ENCODE measurements around the gene NRXN3. TPM values are rescaled to one million over a fixed set of nuclear protein-coding genes. Genes with fewer than 3 reads are reported as not detected.
A peak's percentile ranks its signal among the peaks of the same experiment; 100 is the strongest.

NRXN3 gene
- total RNA-seq, 1 donor from 2014 or later, result 11.4 TPM

- Mint-ChIP-seq H3K36me3 (no peaks in the 10 kb centered on the region), H3K9me3 (no peaks in the 10 kb centered on the region), H3K27ac (no peak overlapping the region), H3K27me3 (ENCODE audit: low read depth) (peaks cover 50% of the 10 kb centered on the region), H3K4me3 (no peak overlapping the region), H3K4me1 (no peaks in the 10 kb centered on the region)
- DNase-seq (ENCODE audit: low spot score in 2 of 2, unreplicated experiment in 2 of 2), result no peak
- TF ChIP-seq CTCF (IDR thresholded peaks at IDR 0.05; ENCODE audit: unreplicated experiment), result no peak
These were observed 780.5 kb downstream of the NRXN3 start for GRCh38 chr14:78950649-78951048.

GRCh38 chr14:78951602-78952001 is 781.4 kb downstream of the NRXN3 start:
- no peak for TF ChIP-seq CTCF (IDR thresholded peaks at IDR 0.05; ENCODE audit: unreplicated experiment)
- Mint-ChIP-seq H3K27ac (no peak overlapping the region), H3K36me3 (no peaks in the 10 kb centered on the region), H3K4me3 (no peak overlapping the region), H3K27me3 (ENCODE audit: low read depth) (peaks cover 51% of the 10 kb centered on the region), H3K4me1 (no peaks in the 10 kb centered on the region), H3K9me3 (no peaks in the 10 kb centered on the region)
- no peak for DNase-seq (ENCODE audit: low spot score in 2 of 2, unreplicated experiment in 2 of 2)

GRCh38 chr14:78959674-78960264 is 789.6 kb downstream of the NRXN3 start:
- peaks cover 6% of the 10 kb centered on the region for H3K4me1 Mint-ChIP-seq
- no peak overlapping the region for H3K27ac Mint-ChIP-seq
- peaks cover 24% of the 10 kb centered on the region for H3K27me3 Mint-ChIP-seq (ENCODE audit: low read depth)
- DNase-seq (ENCODE audit: low spot score in 2 of 2, unreplicated experiment in 2 of 2), result peak; percentile 48 to 77
- peak; percentile 88 for TF ChIP-seq CTCF (IDR thresholded peaks at IDR 0.05; ENCODE audit: unreplicated experiment)
- no peaks in the 10 kb centered on the region for H3K9me3 Mint-ChIP-seq
- H3K36me3 Mint-ChIP-seq, result no peaks in the 10 kb centered on the region
- H3K4me3 Mint-ChIP-seq, result no peak overlapping the region

GRCh38 chr14:78967111-78967809 is 797.1 kb downstream of the NRXN3 start:
- Mint-ChIP-seq H3K4me3 (no peak overlapping the region), H3K4me1 (peaks cover 11% of the 10 kb centered on the region), H3K27me3 (ENCODE audit: low read depth) (peaks cover 9% of the 10 kb centered on the region), H3K9me3 (no peaks in the 10 kb centered on the region), H3K36me3 (no peaks in the 10 kb centered on the region), H3K27ac (no peak overlapping the region)
- TF ChIP-seq CTCF (IDR thresholded peaks at IDR 0.05; ENCODE audit: unreplicated experiment), result no peak
- no peak for DNase-seq (ENCODE audit: low spot score in 2 of 2, unreplicated experiment in 2 of 2)

- Mint-ChIP-seq H3K36me3 (no peaks in the 10 kb centered on the region), H3K4me3 (no peak overlapping the region), H3K27me3 (ENCODE audit: low read depth) (peaks cover 5% of the 10 kb centered on the region), H3K27ac (no peak overlapping the region), H3K9me3 (no peaks in the 10 kb centered on the region), H3K4me1 (peaks cover 11% of the 10 kb centered on the region)
- TF ChIP-seq CTCF (IDR thresholded peaks at IDR 0.05; ENCODE audit: unreplicated experiment), result no peak
- no peak for DNase-seq (ENCODE audit: low spot score in 2 of 2, unreplicated experiment in 2 of 2)
These were observed 798.1 kb downstream of the NRXN3 start for GRCh38 chr14:78968265-78968664.

Measured in mesothelial cell of epicardium (in vitro differentiated cells).